SK-MEL-5 (cell line): Measurements from ENCODE around the gene ZNF223. TPM values are rescaled to one million over a fixed set of nuclear protein-coding genes. Genes with fewer than 3 reads are reported as not detected.

Experiments
- small RNA-seq, 2 experiments: library from RNA; depleted of rRNA; stranded (forward); fragments of <200 nt; gene quantifications; one replicate each; pipeline ENCODE3, GENCODE V24; 2014
- total RNA-seq: library from RNA; depleted of rRNA; stranded (reverse); fragments of >200 nt; shearing (Covaris generic); gene quantifications from 2 replicates; pipeline ENCODE4 v1.2.3, GENCODE V29; 2014; rRNA removed

ZNF223 gene
- total RNA-seq, 1 experiment from 2014 or later = 3.9 TPM

Small RNA genes within 50 kb of the gene (small RNA-seq; reads per million reads assigned to genes)
- gene RNU6-902P = 0 reads per million in 2 experiments

Other genes starting within 250 kb of the ZNF223 start
- not detected in 2 replicates for gene LYPD5, start 249.6 kb upstream of the ZNF223 start, total RNA-seq
- gene ZNF283, start 224.7 kb upstream of the ZNF223 start, total RNA-seq = 8.7 and 11.9 TPM in 2 replicates
- 0.40 TPM in 1 of 2 replicates, not detected in the other for gene ZNF404, start 168.1 kb upstream of the ZNF223 start, total RNA-seq
- 9.5 and 12.5 TPM in 2 replicates for gene ZNF45, start 116.8 kb upstream of the ZNF223 start, total RNA-seq
- gene ZNF221, start 100.8 kb upstream of the ZNF223 start, total RNA-seq = 1.6 and 3.0 TPM in 2 replicates
- 7.5 and 7.9 TPM in 2 replicates for gene ZNF155, start 67.8 kb upstream of the ZNF223 start, total RNA-seq
- 3.3 and 6.6 TPM in 2 replicates for gene ZNF230, start 49.1 kb upstream of the ZNF223 start, total RNA-seq
- gene ZNF222, start 26.7 kb upstream of the ZNF223 start, total RNA-seq = 5.5 and 9.0 TPM in 2 replicates
- gene ZNF284, start 20.1 kb downstream of the ZNF223 start, total RNA-seq = 3.2 and 3.5 TPM in 2 replicates
- 17.7 and 22.4 TPM in 2 replicates for gene ZNF224, start 42.3 kb downstream of the ZNF223 start, total RNA-seq
- 3.4 and 4.4 TPM in 2 replicates for gene ZNF225, start 61.4 kb downstream of the ZNF223 start, total RNA-seq
- 7.0 and 7.4 TPM in 2 replicates for gene ZNF234, start 89.5 kb downstream of the ZNF223 start, total RNA-seq
- gene ZNF226, start 113.1 kb downstream of the ZNF223 start, total RNA-seq = 9.5 and 21.2 TPM in 2 replicates
- gene ZNF227, start 160.5 kb downstream of the ZNF223 start, total RNA-seq = 16.2 and 16.7 TPM in 2 replicates
- 0.35 and 0.61 TPM in 2 replicates for gene ZNF233, start 207.8 kb downstream of the ZNF223 start, total RNA-seq